Fibroblast of pulmonary artery (primary cell): ENCODE data around the gene FRAS1.
A peak's percentile ranks its signal among the peaks of the same experiment; 100 is the strongest.
"Not testable (repeated sequence)": the region's sequence is repeated elsewhere in the genome, so short reads cannot be mapped to it uniquely, and the experiment has no call there.

Experiments used
- DNase-seq: peaks from one replicate; pipeline ENCODE4 v3.0.0-alpha.2; 2010; ENCODE audit warnings: low read depth
- H3K4me3 ChIP-seq: replicated peaks from 2 replicates; pipeline ENCODE4 v1.5.1; 2011; ENCODE audit warnings: low read depth, mild to moderate bottlenecking, control low read depth, low read length, moderate library complexity
- TF ChIP-seq, protein P1 (sequence below): IDR thresholded peaks from 2 replicates; pipeline ENCODE4 v1.5.1; 2011; ENCODE audit warnings: mild to moderate bottlenecking, control low read depth, low read length, inconsistent platforms; ENCODE audit errors: missing control alignments

The FRAS1 gene

DNA sequence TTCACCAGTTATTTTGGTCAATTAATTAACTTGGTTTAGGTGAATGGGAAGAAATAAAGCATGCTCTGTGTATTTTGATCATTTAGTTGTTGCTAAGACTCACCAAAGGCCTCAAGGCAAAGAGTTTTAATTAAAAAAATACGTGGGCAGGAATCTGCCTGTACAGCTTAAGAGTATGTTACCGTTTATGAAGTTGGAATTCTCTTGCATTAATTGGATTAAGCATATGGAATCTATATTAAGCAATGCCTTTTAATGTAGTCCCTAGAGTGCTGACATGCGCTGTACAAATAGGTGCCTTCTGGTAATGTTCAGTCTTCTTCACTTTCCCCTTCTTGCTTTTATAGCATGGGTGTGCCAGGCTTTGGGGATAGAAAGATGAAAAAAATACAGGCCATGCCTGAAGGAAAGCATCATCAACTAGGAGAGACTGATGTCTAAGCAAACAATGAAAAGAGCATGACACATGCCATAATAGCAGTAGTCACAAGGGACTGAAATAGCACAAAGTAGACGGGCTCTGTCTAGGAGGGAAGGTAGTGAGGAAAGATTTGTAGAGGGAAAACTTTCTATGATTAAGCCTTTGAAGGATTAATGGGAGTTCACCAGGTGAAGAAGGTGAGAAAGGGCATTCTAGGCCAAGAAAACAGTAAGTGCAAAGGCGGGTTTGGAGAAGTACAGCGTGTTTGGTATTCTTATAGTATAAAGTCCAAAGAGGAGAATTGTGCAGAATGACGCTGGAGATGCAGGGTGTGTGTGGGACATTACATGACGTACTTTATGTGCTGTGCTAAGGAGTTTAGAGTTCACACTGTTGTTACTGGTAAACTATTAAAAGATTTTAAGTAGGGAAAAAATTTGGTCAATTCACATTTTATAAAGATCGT is 268.4 kb downstream of the FRAS1 start:
- TF ChIP-seq, protein P1, sequence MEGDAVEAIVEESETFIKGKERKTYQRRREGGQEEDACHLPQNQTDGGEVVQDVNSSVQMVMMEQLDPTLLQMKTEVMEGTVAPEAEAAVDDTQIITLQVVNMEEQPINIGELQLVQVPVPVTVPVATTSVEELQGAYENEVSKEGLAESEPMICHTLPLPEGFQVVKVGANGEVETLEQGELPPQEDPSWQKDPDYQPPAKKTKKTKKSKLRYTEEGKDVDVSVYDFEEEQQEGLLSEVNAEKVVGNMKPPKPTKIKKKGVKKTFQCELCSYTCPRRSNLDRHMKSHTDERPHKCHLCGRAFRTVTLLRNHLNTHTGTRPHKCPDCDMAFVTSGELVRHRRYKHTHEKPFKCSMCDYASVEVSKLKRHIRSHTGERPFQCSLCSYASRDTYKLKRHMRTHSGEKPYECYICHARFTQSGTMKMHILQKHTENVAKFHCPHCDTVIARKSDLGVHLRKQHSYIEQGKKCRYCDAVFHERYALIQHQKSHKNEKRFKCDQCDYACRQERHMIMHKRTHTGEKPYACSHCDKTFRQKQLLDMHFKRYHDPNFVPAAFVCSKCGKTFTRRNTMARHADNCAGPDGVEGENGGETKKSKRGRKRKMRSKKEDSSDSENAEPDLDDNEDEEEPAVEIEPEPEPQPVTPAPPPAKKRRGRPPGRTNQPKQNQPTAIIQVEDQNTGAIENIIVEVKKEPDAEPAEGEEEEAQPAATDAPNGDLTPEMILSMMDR: no peak
- no peak for DNase-seq
- H3K4me3 ChIP-seq: no peak overlapping the region

DNA sequence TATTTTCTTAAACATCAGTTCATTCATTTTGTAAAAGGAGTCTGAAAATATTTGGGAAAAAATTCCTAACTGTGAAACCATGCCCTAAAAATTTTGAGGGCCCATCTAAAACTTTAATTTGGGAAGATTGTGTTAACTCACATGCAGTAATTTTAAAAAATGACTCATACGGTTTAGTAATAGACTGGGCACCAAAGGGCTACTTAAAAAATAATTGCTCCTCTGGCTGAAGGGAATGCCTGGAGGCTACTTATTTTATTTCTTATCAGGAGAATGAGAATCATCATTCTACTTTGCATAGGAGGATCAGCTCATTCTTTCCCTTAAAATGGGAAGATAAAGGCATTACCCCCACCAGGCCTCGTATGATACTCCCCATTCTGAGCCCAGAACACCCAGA is 271.5 kb downstream of the FRAS1 start:
- not testable (repeated sequence) for H3K4me3 ChIP-seq, DNase-seq

DNA sequence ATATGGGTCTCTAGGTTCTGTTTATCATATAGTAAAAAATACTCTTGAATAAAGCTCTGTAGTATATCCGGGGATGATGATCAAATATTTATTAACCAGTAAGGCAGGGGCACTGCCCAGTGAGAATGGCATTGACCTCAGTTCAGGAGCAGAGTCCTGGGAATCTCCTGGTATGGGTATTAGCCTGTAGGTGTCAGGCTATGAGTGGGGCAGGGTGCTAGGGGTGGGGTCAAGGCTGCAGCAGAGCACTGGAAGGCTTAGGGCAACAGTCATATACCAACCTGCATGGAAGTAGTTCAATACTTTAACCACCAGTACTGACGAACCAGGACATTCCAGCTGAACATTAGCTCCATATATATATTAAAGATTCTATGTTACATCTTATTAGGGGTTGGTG is 274.1 kb downstream of the FRAS1 start:
- TF ChIP-seq, protein P1: no peak
- H3K4me3 ChIP-seq: no peak overlapping the region
- no peak for DNase-seq

DNA sequence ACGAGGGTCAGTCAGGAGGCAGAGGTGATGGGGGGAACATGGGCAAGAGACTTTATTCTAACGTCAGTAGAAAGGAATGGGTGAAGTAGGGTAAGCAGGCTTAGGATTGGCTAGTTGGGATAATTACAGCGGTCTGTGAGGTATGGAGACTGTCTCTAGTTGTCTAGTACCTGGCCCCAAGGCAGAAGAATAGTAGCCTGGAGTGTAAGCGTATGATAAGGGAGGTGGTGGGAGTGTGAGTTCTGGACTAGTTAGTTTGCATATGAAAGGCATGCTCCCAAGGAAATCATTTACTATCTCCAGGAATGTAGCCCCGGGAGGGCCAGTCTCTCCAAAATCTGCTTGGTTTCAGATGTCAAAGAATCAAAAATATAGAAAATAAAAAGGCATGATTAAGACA is 274.8 kb downstream of the FRAS1 start:
- no peak overlapping the region for H3K4me3 ChIP-seq
- TF ChIP-seq, protein P1: no peak
- no peak for DNase-seq

DNA sequence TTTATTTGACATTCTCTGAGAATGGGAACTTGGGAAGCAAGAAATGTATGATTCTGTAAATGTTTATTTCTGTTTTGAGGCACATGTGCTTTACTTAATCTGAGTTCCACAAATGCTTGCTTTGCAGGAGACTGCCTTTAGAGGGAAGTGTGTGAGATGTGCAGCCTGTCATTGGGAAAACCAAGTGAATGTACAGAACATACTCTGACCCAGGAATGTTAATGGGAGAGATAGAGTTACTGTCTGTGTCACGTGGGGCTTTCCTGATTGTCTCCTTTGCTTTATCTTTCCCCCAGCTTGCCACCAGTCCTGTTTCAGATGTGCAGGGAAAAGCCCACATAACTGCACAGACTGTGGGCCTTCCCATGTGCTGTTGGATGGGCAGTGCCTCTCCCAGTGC is 275.9 kb downstream of the FRAS1 start:
- TF ChIP-seq, protein P1: no peak
- no peak overlapping the region for H3K4me3 ChIP-seq
- no peak for DNase-seq

DNA sequence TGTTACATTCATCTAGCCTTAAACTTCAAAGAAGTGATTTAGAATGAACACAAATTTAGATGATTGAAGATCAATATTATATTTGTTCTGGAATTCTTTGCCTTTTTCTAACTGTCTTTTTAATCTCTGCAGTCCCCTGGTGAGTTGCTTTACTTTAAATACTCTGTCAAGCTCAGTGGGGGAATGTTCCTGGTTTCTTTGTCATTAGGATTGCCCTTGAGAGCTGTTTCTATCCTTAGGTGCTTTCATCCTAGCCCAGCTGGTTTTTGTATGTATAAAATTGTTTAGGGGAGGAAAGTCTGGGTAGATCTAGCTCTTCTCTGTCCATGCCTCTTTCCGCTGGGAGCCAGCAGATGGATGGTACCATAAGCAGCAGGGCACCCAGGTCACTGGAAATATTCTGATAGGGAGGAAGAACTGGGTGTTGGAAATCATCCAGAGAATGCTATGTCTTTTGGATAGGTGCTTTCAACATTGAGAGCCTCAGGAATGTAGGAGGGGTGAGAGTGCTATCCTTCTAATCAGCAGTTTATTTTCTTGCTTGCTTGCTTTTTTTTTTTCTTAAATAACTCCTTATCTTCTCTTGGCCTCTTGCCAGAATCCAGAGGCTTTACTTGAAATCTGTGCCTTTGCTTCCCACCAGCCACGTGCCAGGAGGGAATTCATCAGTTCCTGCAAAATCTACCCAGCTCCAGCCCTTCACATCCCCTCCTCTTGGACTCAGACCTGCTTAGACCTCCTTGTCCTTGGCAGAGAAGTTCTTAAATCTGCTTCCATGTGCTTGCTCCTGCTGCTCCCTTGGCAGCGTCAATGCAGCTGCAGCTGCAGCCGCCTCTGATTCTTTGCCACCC is 279.2 kb downstream of the FRAS1 start:
- TF ChIP-seq, protein P1: no peak
- peak; percentile 63 for DNase-seq
- H3K4me3 ChIP-seq: no peak overlapping the region

DNA sequence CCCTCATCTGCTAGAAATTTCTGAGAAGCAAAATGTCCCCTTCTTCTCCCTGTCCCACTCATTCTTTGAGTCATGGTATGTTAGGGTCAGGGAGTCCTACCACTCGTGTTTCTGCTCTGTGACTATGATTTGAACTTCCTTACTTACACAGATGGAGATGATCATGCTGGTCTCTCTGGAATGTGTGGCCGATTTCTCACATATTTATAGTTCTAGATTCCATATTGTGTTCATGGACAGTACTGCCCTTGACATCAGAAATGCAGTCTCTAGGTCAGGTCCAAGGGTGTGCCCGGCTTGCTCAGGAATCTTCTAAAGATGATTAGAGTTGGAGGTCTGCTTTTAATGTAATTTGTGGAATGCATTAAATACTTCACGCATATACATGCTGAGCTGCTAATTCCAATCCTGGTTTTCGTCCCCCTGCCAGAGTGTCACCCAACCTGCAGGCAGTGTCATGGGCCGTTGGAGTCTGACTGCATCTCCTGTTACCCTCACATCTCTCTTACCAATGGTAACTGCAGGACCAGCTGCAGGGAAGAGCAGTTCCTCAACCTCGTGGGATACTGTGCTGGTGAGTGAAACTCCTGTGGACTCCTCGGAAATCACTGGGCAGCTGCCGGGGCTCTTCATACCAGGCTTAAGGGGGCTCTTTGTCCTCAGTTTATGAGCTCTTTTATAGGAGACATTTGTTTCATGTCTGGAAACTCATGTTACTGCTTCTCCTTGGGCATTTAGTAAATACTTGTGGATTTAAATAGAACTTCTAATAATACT is 280.3 kb downstream of the FRAS1 start:
- TF ChIP-seq, protein P1: no peak
- no peak for DNase-seq
- H3K4me3 ChIP-seq: no peak overlapping the region
